ENCODE results near the gene KCNJ5.

KCNJ5 gene

GRCh38 chr11:128931668-128932067, 40.5 kb downstream of the KCNJ5 start:
- TF ChIP-seq CTCF (IDR thresholded peaks at IDR 0.05; ENCODE audit: insufficient read depth, low read length, poor library complexity, severe bottlenecking) (no peak), EZH2phosphoT487 (conservative IDR thresholded peaks at IDR 0.05; ENCODE audit: low read length) (no peak)
- Histone ChIP-seq H3K9me3 (ENCODE audit: insufficient read depth, low read length) (no peaks in the 10 kb centered on the region), H3K27me3 (ENCODE audit: low read length) (no peaks in the 10 kb centered on the region), H3K36me3 (ENCODE audit: low read length) (no peaks in the 10 kb centered on the region), H3K79me2 (ENCODE audit: insufficient read depth, low read length) (no peaks in the 10 kb centered on the region), H3K27ac (ENCODE audit: low read depth, low read length) (no peak overlapping the region), H3K9ac (ENCODE audit: low read length) (no peak overlapping the region), H3K4me3 (ENCODE audit: insufficient read depth, low read length, poor library complexity, severe bottlenecking) (no peak overlapping the region), H3F3A (ENCODE audit: insufficient read depth) (no peaks in the 10 kb centered on the region), H3K4me2 (ENCODE audit: low read depth, low read length, poor library complexity, severe bottlenecking) (no peak overlapping the region), H2AFZ (ENCODE audit: low read depth, low read length, severe bottlenecking) (no peak overlapping the region), H3K9me2 (replicated peaks; ENCODE audit: insufficient read depth, low read length) (no peaks in the 10 kb centered on the region), H4K20me1 (ENCODE audit: low read depth, low read length) (no peaks in the 10 kb centered on the region)

GRCh38 chr11:128933481-128934178, 42.5 kb downstream of the KCNJ5 start:
- H3K79me2 ChIP-seq (ENCODE audit: insufficient read depth, low read length): no peaks in the 10 kb centered on the region
- no peak overlapping the region for H3K4me2 ChIP-seq (ENCODE audit: low read depth, low read length, poor library complexity, severe bottlenecking)
- H4K20me1 ChIP-seq (ENCODE audit: low read depth, low read length): no peaks in the 10 kb centered on the region
- H2AFZ ChIP-seq (ENCODE audit: low read depth, low read length, severe bottlenecking): no peak overlapping the region
- H3F3A ChIP-seq (ENCODE audit: insufficient read depth): no peaks in the 10 kb centered on the region
- H3K27ac ChIP-seq (ENCODE audit: low read depth, low read length): no peak overlapping the region
- H3K9ac ChIP-seq (ENCODE audit: low read length): no peak overlapping the region
- TF ChIP-seq EZH2phosphoT487 (conservative IDR thresholded peaks at IDR 0.05; ENCODE audit: low read length): no peak
- TF ChIP-seq CTCF (IDR thresholded peaks at IDR 0.05; ENCODE audit: insufficient read depth, low read length, poor library complexity, severe bottlenecking): no peak
- no peaks in the 10 kb centered on the region for H3K36me3 ChIP-seq (ENCODE audit: low read length)
- no peaks in the 10 kb centered on the region for H3K9me3 ChIP-seq (ENCODE audit: insufficient read depth, low read length)
- no peaks in the 10 kb centered on the region for H3K27me3 ChIP-seq (ENCODE audit: low read length)
- no peak overlapping the region for H3K4me3 ChIP-seq (ENCODE audit: insufficient read depth, low read length, poor library complexity, severe bottlenecking)
- no peaks in the 10 kb centered on the region for H3K9me2 ChIP-seq (replicated peaks; ENCODE audit: insufficient read depth, low read length)

- H3F3A ChIP-seq (ENCODE audit: insufficient read depth): no peaks in the 10 kb centered on the region
- no peaks in the 10 kb centered on the region for H4K20me1 ChIP-seq (ENCODE audit: low read depth, low read length)
- no peak overlapping the region for H3K4me2 ChIP-seq (ENCODE audit: low read depth, low read length, poor library complexity, severe bottlenecking)
- no peaks in the 10 kb centered on the region for H3K36me3 ChIP-seq (ENCODE audit: low read length)
- H3K79me2 ChIP-seq (ENCODE audit: insufficient read depth, low read length): no peaks in the 10 kb centered on the region
- no peaks in the 10 kb centered on the region for H3K9me3 ChIP-seq (ENCODE audit: insufficient read depth, low read length)
- H3K4me3 ChIP-seq (ENCODE audit: insufficient read depth, low read length, poor library complexity, severe bottlenecking): no peak overlapping the region
- TF ChIP-seq EZH2phosphoT487 (conservative IDR thresholded peaks at IDR 0.05; ENCODE audit: low read length) (no peak), CTCF (IDR thresholded peaks at IDR 0.05; ENCODE audit: insufficient read depth, low read length, poor library complexity, severe bottlenecking) (no peak)
- no peak overlapping the region for H3K27ac ChIP-seq (ENCODE audit: low read depth, low read length)
- no peaks in the 10 kb centered on the region for H3K27me3 ChIP-seq (ENCODE audit: low read length)
- H2AFZ ChIP-seq (ENCODE audit: low read depth, low read length, severe bottlenecking): no peak overlapping the region
- no peak overlapping the region for H3K9ac ChIP-seq (ENCODE audit: low read length)
- H3K9me2 ChIP-seq (replicated peaks; ENCODE audit: insufficient read depth, low read length): no peaks in the 10 kb centered on the region
Measured at GRCh38 chr11:128934351-128934750, 43.2 kb downstream of the KCNJ5 start.
